GM19452 (cell line): ENCODE measurements around the gene CYP4F22.
A peak's percentile ranks its signal among the peaks of the same experiment; 100 is the strongest.
"Not testable (repeated sequence)": the region's sequence is repeated elsewhere in the genome, so short reads cannot be mapped to it uniquely, and the experiment has no call there.

ENCODE experiments used
- ATAC-seq: cut with Tn5 transposase; IDR thresholded peaks from one replicate; pipeline ENCODE4 v1.9.1; 2021; ENCODE audit not compliant: unreplicated experiment

CYP4F22 gene

DNA sequence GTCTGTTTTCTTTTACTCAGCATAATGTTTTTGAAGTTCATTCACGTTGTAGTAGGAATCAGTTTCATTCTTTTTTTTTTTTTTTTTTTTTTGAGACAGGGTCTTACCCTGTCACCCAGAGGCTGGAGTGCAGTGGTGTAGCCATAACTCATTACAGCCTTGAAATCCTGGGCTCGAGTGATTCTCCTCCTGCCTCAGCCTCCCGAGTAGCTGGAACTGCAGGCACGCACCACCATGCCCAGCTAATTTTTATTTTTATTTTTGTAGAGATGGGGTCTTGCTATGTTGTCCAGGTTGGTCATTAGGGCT is 25.2 kb downstream of the CYP4F22 start:
- ATAC-seq = not testable (repeated sequence)

DNA sequence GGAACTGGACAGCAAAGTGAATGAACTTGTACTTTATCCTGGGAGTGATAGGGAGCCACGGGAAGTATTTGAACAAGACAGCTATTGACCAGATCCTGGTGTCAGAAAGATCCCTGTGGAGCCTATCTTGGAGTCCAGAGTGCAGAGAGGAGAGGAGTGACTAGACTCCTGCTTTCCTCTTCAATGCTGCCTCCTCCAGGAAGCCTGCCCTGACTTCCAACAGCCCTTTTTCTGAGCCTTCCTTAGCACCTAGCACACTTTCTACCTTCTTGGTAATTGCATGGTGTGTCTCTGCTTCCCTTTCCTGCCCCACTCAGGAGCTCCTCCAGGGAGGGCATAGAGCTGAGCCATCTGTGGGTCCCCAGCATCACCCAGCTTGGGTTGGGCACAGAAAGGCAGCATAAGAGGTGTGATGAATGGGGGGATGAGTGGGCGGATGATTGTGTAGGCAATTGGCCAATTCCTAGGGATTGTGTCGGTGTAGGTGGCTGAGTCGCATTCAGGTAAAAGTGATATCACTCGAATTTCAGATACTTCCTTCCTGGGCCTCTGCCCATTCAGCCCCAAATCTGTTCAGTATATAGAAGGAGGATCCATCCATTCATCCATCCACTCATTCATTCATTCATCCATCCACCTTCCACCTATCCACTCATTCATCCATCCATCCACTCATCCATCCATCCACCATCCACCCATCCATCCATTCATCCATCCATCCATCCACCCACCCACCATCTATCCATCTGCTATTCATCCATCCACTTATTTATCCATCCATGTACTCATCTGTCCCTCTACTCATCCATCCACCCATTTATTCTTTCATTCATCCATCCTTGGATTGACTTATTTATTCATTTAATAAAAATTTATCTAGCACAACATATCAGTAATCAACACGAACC is 26.9 kb downstream of the CYP4F22 start:
- ATAC-seq = no peak

DNA sequence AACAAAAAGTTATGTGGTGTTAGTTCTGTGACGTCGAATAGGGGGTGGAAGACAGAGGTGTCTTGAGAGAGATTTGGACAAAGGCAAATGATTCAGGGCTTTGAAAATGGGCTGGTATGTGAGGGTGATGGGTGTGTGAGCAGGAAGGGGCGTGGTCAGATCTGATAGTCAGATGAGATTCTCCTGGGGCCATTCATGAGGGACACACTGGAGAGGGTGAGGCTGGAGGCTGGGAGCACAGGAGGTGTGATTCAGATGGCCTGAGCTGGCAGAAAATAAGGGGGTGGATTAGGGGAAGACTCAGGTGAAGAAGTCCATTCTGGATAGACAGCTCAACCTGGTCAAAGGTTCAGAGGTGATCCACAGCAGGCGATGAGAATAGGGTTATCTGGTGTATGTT is 28.0 kb downstream of the CYP4F22 start:
- ATAC-seq = no peak

DNA sequence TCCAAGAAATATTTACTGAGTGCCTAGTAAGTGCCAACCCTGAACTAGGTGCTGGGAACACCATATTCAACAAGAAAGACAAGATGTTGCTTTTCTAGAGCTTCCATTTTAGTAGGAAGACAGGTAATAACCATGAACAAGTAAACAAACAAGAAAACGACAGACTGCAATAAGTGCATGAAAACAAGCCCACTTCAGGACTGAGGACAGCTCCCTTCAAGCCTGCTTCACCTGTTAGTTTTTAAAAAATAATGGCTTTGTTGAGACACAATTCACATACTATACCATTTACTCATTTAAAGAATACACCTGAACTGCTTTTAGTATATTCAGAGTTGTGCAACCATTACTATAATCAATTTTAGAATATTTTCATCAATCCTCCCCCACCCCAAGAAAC is 30.4 kb downstream of the CYP4F22 start:
- ATAC-seq = no peak

- no peak for ATAC-seq
Observed at GRCh38 chr19:15539638-15540037, 31.3 kb downstream of the CYP4F22 start.

DNA sequence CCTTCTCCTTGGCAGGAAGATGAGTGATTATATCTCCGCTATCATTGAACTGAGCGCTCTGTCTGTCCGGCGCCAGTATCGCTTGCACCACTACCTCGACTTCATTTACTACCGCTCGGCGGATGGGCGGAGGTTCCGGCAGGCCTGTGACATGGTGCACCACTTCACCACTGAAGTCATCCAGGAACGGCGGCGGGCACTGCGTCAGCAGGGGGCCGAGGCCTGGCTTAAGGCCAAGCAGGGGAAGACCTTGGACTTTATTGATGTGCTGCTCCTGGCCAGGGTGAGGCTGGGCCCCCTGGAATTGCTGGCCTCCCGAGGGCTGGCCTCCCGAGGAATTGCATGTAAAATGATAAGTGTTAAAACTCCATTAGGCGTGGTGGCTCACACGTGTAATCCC is 32.1 kb downstream of the CYP4F22 start:
- ATAC-seq = no peak

GRCh38 chr19:15544283-15544682 is 36.0 kb downstream of the CYP4F22 start:
- ATAC-seq = no peak

GRCh38 chr19:15544970-15545369 is 36.6 kb downstream of the CYP4F22 start:
- ATAC-seq = no peak

- ATAC-seq = no peak
Observed at GRCh38 chr19:15548648-15549047, 40.3 kb downstream of the CYP4F22 start.

DNA sequence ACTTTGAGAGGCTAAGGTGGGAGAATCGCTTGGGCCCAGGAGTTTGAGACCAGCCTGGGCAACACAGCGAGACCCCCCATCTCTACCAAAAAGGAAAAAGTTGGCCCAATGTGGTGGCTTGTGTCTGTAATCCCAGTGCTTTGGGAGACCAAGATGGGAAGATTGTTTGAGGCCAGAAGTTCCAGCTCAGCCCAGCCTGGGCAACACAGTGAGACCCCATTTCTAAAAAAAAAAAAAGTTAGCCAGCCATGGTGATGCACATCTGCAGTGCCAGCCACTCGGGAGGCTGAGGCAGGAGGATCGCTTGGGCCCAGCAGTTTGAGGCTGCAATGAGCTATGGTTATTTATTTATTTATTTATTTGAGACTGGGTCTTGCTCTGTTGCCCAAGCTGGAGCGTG is 41.3 kb downstream of the CYP4F22 start:
- no peak for ATAC-seq

GRCh38 chr19:15550273-15550672 is 41.9 kb downstream of the CYP4F22 start:
- ATAC-seq = no peak

- ATAC-seq = no peak
Observed at GRCh38 chr19:15550929-15551292, 42.6 kb downstream of the CYP4F22 start.

GRCh38 chr19:15551293-15552004 is 43.1 kb downstream of the CYP4F22 start:
- ATAC-seq = no peak

DNA sequence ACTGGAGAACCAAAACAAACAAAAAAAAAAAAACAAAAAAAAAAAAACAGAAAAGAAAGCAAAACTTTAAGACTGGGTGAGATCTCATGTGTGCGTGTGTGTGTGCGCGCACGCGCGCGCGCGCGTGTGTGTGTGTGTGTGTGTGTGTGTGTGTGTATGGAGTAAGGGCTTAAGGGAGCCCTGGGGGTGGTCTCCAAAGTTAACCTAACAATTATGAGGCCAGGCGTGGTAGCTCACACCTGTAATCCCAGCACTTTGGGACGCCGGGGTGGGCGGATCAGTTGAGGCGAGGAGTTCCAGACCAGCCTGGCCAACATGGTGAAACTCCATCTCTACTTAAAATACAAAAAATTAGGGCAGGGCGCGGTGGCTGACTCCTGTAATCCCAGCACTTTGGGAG is 46.7 kb downstream of the CYP4F22 start:
- no peak for ATAC-seq

- peak; percentile 55 for ATAC-seq
Observed at GRCh38 chr19:15555759-15556633, 47.7 kb downstream of the CYP4F22 start.

DNA sequence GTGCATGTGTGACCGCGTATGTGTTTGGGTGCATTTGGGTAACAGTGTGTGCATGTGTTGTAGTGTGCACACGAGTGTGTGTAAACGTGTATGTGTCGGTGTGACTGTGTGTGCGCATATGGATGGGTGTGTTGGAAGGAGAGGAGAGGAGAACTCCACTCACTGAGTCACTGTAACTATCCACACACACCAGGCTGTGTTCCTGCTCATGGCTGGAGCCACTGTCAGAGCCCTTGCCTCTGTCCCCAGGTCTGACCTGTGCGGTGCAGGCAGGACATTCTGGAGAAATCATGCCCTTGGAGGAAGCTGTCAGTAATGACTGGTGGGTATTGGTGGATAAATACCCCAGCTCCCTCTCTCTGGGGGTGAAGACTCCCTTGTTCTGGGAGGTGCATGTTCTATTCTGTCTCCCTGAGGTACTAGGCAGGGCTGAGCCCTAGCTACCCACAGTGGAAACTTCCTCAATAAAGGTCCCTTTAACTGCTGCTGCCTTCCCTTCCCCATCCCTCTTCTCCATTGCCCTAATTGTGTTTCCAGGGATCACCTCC is 48.4 kb downstream of the CYP4F22 start:
- peak; percentile 5 for ATAC-seq

DNA sequence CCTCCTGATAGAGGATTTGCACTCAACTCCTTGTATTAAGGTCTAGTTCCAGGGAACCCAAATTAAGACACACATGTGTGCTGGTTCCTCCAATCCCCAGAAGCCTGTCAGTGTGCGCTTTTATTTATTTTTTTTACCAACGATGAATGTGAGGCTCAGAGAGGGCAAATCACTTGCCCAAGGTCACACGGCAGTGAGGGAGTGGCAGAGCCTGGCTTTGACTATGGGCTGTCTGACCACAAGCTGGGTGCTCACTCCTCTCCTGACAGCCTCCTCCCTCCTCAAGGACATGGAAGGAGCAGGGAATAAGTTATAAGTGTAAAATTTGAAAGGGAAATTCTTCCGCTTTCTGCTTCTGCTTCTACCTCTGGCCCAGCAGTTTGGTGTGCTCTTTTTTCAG is 48.9 kb downstream of the CYP4F22 start:
- ATAC-seq = no peak

- no peak for ATAC-seq
Observed at GRCh38 chr19:15562145-15562544, 53.8 kb downstream of the CYP4F22 start.

- no peak for ATAC-seq
Observed at GRCh38 chr19:15562861-15563260, 54.5 kb downstream of the CYP4F22 start.

DNA sequence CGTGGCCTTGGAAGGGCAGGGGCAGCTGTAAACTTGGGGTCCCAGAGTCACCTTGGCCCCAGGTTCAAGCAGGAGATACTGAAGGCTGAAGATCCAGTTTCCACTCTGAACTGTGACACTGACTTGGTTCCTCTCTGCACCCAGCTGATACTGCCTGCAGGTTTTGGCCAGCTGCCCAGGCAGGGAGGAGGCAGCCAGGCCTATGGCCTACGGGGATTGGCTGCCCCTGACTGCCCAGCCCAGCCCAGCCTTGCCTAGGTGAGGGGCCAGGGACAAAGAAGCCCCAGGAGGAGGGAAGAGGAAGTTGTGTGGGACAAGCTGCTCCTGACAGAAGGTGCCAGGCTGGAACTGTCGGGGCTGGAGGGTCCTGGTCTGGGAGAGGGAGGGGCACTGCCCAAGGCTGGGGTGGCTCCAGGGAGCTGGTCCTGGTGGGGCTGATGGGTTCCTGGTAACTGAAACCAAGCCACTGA is 55.0 kb downstream of the CYP4F22 start:
- ATAC-seq = no peak

DNA sequence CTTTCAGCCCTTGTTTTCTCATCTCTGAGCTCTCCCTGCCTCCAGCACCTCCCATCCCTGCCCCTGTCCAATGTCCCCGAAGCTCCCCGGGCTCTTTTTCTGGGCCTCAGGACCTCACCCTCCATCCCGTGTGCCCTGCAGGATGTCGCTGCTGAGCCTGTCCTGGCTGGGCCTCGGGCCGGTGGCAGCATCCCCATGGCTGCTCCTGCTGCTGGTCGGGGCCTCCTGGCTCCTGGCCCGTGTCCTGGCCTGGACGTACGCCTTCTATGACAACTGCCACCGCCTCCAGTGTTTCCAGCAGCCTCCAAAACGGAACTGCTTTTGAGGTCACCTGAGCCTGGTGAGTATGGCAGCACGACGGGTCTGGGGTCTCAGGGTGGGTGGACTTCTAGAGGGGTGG is 55.6 kb downstream of the CYP4F22 start:
- no peak for ATAC-seq
